A549 (cell line): ENCODE measurements around the gene PTEN. TPM values are rescaled to one million over a fixed set of nuclear protein-coding genes. Genes with fewer than 3 reads are reported as not detected.

ENCODE experiments used
- ATAC-seq, 2 experiments: fragments of 200-7000 bp in 1 of 2; fragments of >200 bp in 1 of 2; cut with Nextera tagmentation in 1 of 2; cut with Tn5 transposase in 1 of 2; 3 replicates each; pipeline versions ENCODE4 v1.8.0 to v1.9.1; 2018 to 2020; ENCODE audit warnings: mild to moderate bottlenecking in 1 of 2, moderate library complexity in 1 of 2
- CTCF ChIA-PET: fragments of 300-600 bp; sonication (Branson Sonifier 250); formaldehyde crosslinking; extraction: SDS; loops from one replicate; lab custom pipeline; 2021; ENCODE audit warnings: antibody characterized with exemption, inconsistent platforms; lab: Yijun Ruan, JAX
- POLR2A ChIA-PET: fragments of 350-600 bp; formaldehyde crosslinking; extraction: SDS; loops from one replicate; lab custom pipeline; 2021; ENCODE audit warnings: antibody characterized with exemption, inconsistent platforms; lab: Yijun Ruan, JAX
- DNase-seq, 2 experiments: peaks; one replicate each; pipeline versions ENCODE4 v3.0.0 to v3.0.0-alpha.2; 2011 to 2016; ENCODE audit warnings: low read depth in 1 of 2, low spot score in 1 of 2
- FAIRE-seq: peaks from 2 replicates; lab custom pipeline; 2011; peaks lifted over from hg19 to GRCh38; lab: Jason Lieb, UNC
- H3K27ac ChIP-seq, 2 experiments: fragments of >200 bp; sonication (Bioruptor Twin); formaldehyde crosslinking; 3 replicates each; pipeline ENCODE4 v1.5.1; 2016 to 2017
- H3K4me1 ChIP-seq: fragments of >200 bp; sonication (Bioruptor Twin); formaldehyde crosslinking; 3 replicates; pipeline ENCODE4 v1.6.1; 2016
- H3K4me2 ChIP-seq: fragments of >200 bp; sonication (Bioruptor Twin); formaldehyde crosslinking; 3 replicates; pipeline ENCODE4 v1.6.1; 2016
- H3K4me3 ChIP-seq: fragments of >200 bp; sonication (Bioruptor Twin); formaldehyde crosslinking; 3 replicates; pipeline ENCODE4 v1.5.1; 2016
- H3K9me3 ChIP-seq: fragments of >200 bp; sonication (Bioruptor Twin); formaldehyde crosslinking; 3 replicates; pipeline ENCODE4 v1.6.1; 2016
- CBX8 ChIP-seq: fragments of 200-600 bp; sonication (generic); IDR thresholded peaks from 2 replicates; pipeline ENCODE4 v1.6.1; 2016
- E2F6 ChIP-seq: IDR thresholded peaks from 2 replicates; pipeline ENCODE4 v1.6.1; 2012; ENCODE audit warnings: low read depth, borderline replicate concordance
- FOXS1 ChIP-seq: fragments of 250-450 bp; sonication (Bioruptor Pico); IDR thresholded peaks from 2 replicates; pipeline ENCODE4 v1.5.0; 2020; ENCODE audit warnings: mild to moderate bottlenecking, moderate library complexity
- GATA3 ChIP-seq: IDR thresholded peaks from 2 replicates; pipeline ENCODE4 v1.6.1; 2012; ENCODE audit warnings: borderline replicate concordance
- HDAC2 ChIP-seq: fragments of 200-600 bp; sonication (generic); IDR thresholded peaks from 2 replicates; pipeline ENCODE4 v1.6.1; 2016
- HEYL ChIP-seq: fragments of 250-450 bp; sonication (Bioruptor Pico); IDR thresholded peaks from 2 replicates; pipeline ENCODE4 v1.8.0; 2021; ENCODE audit warnings: mild to moderate bottlenecking, moderate library complexity
- HOXA7 ChIP-seq: fragments of 250-450 bp; sonication (Bioruptor Pico); IDR thresholded peaks from 2 replicates; pipeline ENCODE4 v1.5.0; 2020; ENCODE audit warnings: mild to moderate bottlenecking, moderate library complexity
- HOXB5 ChIP-seq: fragments of 250-450 bp; sonication (Bioruptor Pico); IDR thresholded peaks from 2 replicates; pipeline ENCODE4 v1.5.0; 2020; ENCODE audit warnings: mild to moderate bottlenecking, moderate library complexity
- JUN ChIP-seq, 2 experiments: fragments of >200 bp; sonication (Bioruptor Twin); formaldehyde crosslinking; IDR thresholded peaks; 2 replicates in 1 of 2; 3 replicates in 1 of 2; pipeline ENCODE4 v1.6.1; 2016 to 2017
- KDM1A ChIP-seq: fragments of 200-600 bp; sonication (generic); IDR thresholded peaks from 2 replicates; pipeline ENCODE4 v1.6.1; 2016; ENCODE audit warnings: low read depth, mild to moderate bottlenecking
- KDM5A ChIP-seq: fragments of 200-600 bp; sonication (generic); IDR thresholded peaks from 2 replicates; pipeline ENCODE4 v1.6.1; 2016; ENCODE audit warnings: antibody characterized with exemption, mild to moderate bottlenecking
- MAFK ChIP-seq: fragments of 450-650 bp; IDR thresholded peaks from 2 replicates; pipeline ENCODE4 v1.6.1; 2014; ENCODE audit not compliant: partially characterized antibody
- MAZ ChIP-seq: fragments of 150-350 bp; IDR thresholded peaks from 2 replicates; pipeline ENCODE4 v1.6.1; 2014; ENCODE audit warnings: antibody characterized with exemption, low read depth, low read length, borderline replicate concordance
- MYC ChIP-seq: IDR thresholded peaks from 2 replicates; pipeline ENCODE4 v1.6.1; 2012; ENCODE audit warnings: mild to moderate bottlenecking, inconsistent platforms, low read length, improper control_type of control experiment, borderline replicate concordance
- RCOR1 ChIP-seq: fragments of 150-350 bp; IDR thresholded peaks from 2 replicates; pipeline ENCODE4 v1.6.1; 2014; ENCODE audit warnings: antibody characterized with exemption, low read length, low read depth
- RNF2 ChIP-seq: fragments of 200-600 bp; sonication (generic); IDR thresholded peaks from 2 replicates; pipeline ENCODE4 v1.6.1; 2016; ENCODE audit warnings: low read depth, mild to moderate bottlenecking, antibody characterized with exemption, moderate library complexity, borderline replicate concordance
- SMC3 ChIP-seq: fragments of >200 bp; sonication (Bioruptor Twin); formaldehyde crosslinking; IDR thresholded peaks from 3 replicates; pipeline ENCODE4 v1.6.1; 2018; ENCODE audit warnings: inconsistent platforms
- SREBF2 ChIP-seq: fragments of 450-650 bp; IDR thresholded peaks from 2 replicates; pipeline ENCODE4 v1.6.1; 2014; ENCODE audit warnings: mild to moderate bottlenecking, moderate library complexity
- TP53 ChIP-seq: fragments of 250-450 bp; sonication (Bioruptor Pico); IDR thresholded peaks from 2 replicates; pipeline ENCODE4 v1.5.0; 2021; ENCODE audit warnings: mild to moderate bottlenecking, moderate library complexity
- USF2 ChIP-seq: fragments of 450-650 bp; IDR thresholded peaks from 2 replicates; pipeline ENCODE4 v1.6.1; 2014; ENCODE audit warnings: antibody characterized with exemption
- ZNF302 ChIP-seq: fragments of 250-450 bp; sonication (Bioruptor Pico); IDR thresholded peaks from 2 replicates; pipeline ENCODE4 v1.9.0; 2021; ENCODE audit warnings: inconsistent platforms, mild to moderate bottlenecking, moderate library complexity
- WGBS: methylation state at CpG from one replicate; pipeline ENCODE4 v1.1.6; 2017; ENCODE audit errors: missing lambda C conversion rate; 5-methylcytosine and 5-hydroxymethylcytosine counted together
- polyA plus RNA-seq, 4 experiments: library from polyadenylated mRNA; depleted of rRNA in 3 of 4; stranded (reverse); fragments of >200 nt; fragmentation: RNase III in 1 of 4; extraction: RNeasy Plus Mini Kit Qiagen cat#74134 plus additional on column Dnase treatment in 1 of 4; gene quantifications; 2 replicates in 3 of 4; 3 replicates in 1 of 4; pipeline ENCODE4 v1.2.3, GENCODE V29; 2011 to 2017
- TF ChIP-seq, protein P1 (sequence below): fragments of >200 bp; sonication (Bioruptor Twin); formaldehyde crosslinking; IDR thresholded peaks from 3 replicates; pipeline ENCODE4 v1.5.1; 2016
- TF ChIP-seq, protein P2 (sequence below): fragments of >200 bp; sonication (Bioruptor Twin); formaldehyde crosslinking; IDR thresholded peaks from 3 replicates; pipeline ENCODE4 v1.6.1; 2016
- TF ChIP-seq, protein P3 (sequence below): fragments of >200 bp; sonication (Bioruptor Twin); formaldehyde crosslinking; IDR thresholded peaks from 2 replicates; pipeline ENCODE4 v1.6.1; 2016

Gene PTEN
- polyA plus RNA-seq, 2 of the 4 experiments (the other 2 are of a cell fraction): 33.6 to 58.3 TPM

- Histone ChIP-seq H3K4me2 (no peak overlapping the region), H3K4me3 (no peak overlapping the region), H3K4me1 (no peaks in the 10 kb centered on the region), H3K27ac (no peak overlapping the region), H3K9me3 (no peaks in the 10 kb centered on the region)
- POLR2A ChIA-PET: no interaction called here
- WGBS: 100% methylated on average over 2 of the region's 2 CpGs
- TF ChIP-seq USF2: no peak
- TF ChIP-seq MAFK: no peak
- TF ChIP-seq, protein P1, sequence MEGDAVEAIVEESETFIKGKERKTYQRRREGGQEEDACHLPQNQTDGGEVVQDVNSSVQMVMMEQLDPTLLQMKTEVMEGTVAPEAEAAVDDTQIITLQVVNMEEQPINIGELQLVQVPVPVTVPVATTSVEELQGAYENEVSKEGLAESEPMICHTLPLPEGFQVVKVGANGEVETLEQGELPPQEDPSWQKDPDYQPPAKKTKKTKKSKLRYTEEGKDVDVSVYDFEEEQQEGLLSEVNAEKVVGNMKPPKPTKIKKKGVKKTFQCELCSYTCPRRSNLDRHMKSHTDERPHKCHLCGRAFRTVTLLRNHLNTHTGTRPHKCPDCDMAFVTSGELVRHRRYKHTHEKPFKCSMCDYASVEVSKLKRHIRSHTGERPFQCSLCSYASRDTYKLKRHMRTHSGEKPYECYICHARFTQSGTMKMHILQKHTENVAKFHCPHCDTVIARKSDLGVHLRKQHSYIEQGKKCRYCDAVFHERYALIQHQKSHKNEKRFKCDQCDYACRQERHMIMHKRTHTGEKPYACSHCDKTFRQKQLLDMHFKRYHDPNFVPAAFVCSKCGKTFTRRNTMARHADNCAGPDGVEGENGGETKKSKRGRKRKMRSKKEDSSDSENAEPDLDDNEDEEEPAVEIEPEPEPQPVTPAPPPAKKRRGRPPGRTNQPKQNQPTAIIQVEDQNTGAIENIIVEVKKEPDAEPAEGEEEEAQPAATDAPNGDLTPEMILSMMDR: no peak
- no peak for TF ChIP-seq ZNF302 (CRISPR knock-in tag)
- TF ChIP-seq HOXB5 (CRISPR knock-in tag): no peak
- TF ChIP-seq MAZ: no peak
- TF ChIP-seq SMC3: no peak
- TF ChIP-seq SREBF2: no peak
- no peak for TF ChIP-seq MYC
- no peak for TF ChIP-seq HOXA7 (CRISPR knock-in tag)
- no peak for TF ChIP-seq RCOR1
- TF ChIP-seq, protein P2, sequence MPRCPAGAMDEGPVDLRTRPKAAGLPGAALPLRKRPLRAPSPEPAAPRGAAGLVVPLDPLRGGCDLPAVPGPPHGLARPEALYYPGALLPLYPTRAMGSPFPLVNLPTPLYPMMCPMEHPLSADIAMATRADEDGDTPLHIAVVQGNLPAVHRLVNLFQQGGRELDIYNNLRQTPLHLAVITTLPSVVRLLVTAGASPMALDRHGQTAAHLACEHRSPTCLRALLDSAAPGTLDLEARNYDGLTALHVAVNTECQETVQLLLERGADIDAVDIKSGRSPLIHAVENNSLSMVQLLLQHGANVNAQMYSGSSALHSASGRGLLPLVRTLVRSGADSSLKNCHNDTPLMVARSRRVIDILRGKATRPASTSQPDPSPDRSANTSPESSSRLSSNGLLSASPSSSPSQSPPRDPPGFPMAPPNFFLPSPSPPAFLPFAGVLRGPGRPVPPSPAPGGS: no peak
- TF ChIP-seq KDM5A: no peak
- no peak for TF ChIP-seq HDAC2
- FAIRE-seq (no peak), ATAC-seq (no peak), DNase-seq (no peak)
- CTCF ChIA-PET: interaction anchor here (0.8 to 0.9 kb wide), 2 partner anchors 227 to 502 kb away, joined by 3 read pairs; no protein-coding TSS in a partner anchor
Measured at GRCh38 chr10:87887548-87888289, 24.3 kb downstream of the PTEN start.

GRCh38 chr10:87895430-87895829 lies 32.0 kb downstream of the PTEN start:
- no peaks in the 10 kb centered on the region for H3K4me1 ChIP-seq
- TF ChIP-seq CBX8: no peak
- TF ChIP-seq HEYL (CRISPR knock-in tag): no peak
- TF ChIP-seq MAZ: no peak
- TF ChIP-seq GATA3: no peak
- TF ChIP-seq E2F6: no peak
- no peak for TF ChIP-seq ZNF302 (CRISPR knock-in tag)
- TF ChIP-seq HOXB5 (CRISPR knock-in tag): no peak
- no peak for TF ChIP-seq HDAC2
- no peak overlapping the region for H3K27ac ChIP-seq
- POLR2A ChIA-PET: no interaction called here
- H3K9me3 ChIP-seq: no peaks in the 10 kb centered on the region
- ATAC-seq: no peak
- H3K4me3 ChIP-seq: no peak overlapping the region
- CTCF ChIA-PET: no interaction called here
- WGBS: 94% methylated on average over 1 of the region's 1 CpG
- no peak for FAIRE-seq
- DNase-seq: no peak
- H3K4me2 ChIP-seq: no peak overlapping the region

DNA sequence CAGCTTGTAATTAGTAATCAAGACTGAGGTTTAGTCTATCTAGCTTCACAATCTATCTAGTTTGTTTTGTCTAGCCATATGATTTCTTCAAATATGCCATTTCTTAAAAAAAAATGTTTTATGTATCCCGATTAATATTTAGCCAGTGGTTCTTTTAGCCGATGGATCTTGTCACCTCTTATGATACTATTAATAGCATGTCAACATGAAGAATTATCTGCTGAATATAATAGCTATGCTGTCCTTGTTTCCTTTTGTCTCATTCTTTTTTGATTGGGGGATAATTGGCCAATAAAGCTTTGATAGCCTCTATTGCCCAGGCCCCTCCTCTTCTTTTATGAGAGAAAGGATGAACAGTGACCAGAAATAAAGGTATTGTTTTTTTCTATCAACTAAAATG lies 32.8 kb downstream of the PTEN start:
- no peak for FAIRE-seq
- Histone ChIP-seq H3K9me3 (no peaks in the 10 kb centered on the region), H3K4me2 (no peak overlapping the region), H3K4me1 (no peaks in the 10 kb centered on the region), H3K27ac (no peak overlapping the region), H3K4me3 (no peak overlapping the region)
- WGBS: 61% methylated on average over 2 of the region's 2 CpGs
- DNase-seq: no peak
- ATAC-seq: no peak
- ChIA-PET CTCF (no interaction called here), POLR2A (no interaction called here)
- TF ChIP-seq SMC3 (no peak), TP53 (CRISPR knock-in tag) (no peak), RCOR1 (no peak), KDM1A (no peak), RNF2 (no peak), FOXS1 (no peak), JUN (IDR thresholded peaks at IDR 0.05) (no peak), MAZ (no peak)
- TF ChIP-seq, protein P1: no peak
- TF ChIP-seq, protein P2: no peak
- TF ChIP-seq, protein P3, sequence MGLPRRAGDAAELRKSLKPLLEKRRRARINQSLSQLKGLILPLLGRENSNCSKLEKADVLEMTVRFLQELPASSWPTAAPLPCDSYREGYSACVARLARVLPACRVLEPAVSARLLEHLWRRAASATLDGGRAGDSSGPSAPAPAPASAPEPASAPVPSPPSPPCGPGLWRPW: no peak
